Naive thymus-derived CD8-positive, alpha-beta T cell (primary cell): ENCODE data around the gene PAPOLA. TPM values are rescaled to one million over a fixed set of nuclear protein-coding genes. Genes with fewer than 3 reads are reported as not detected.

Experiments used
- ATAC-seq, 2 donors: fragments of 150-1000 bp; cut with Tn5 transposase in 1 of 2; sonication (Bioruptor Pico), chemical (Tn5 transposase) in 1 of 2; 1 replicate in 1 of 2; 2 replicates in 1 of 2; pipeline ENCODE4 v1.10.0; 2021; ENCODE audit warnings: mild to moderate bottlenecking in 2 of 2, moderate library complexity in 2 of 2
- POLR2A ChIA-PET: fragments of 350-600 bp; sonication (Branson Sonifier 250); formaldehyde crosslinking; loops from one replicate; lab custom pipeline; 2021; ENCODE audit warnings: antibody characterized with exemption; lab: Charles Lee
- DNase-seq, 10 donors: peaks; one replicate each; pipeline versions ENCODE4 v3.0.0 to v3.0.0-alpha.2; 2020 to 2022
- H3K27ac Mint-ChIP-seq, 10 donors: one replicate each; pipeline ENCODE4 v1.8.0; 2020 to 2022; ENCODE audit warnings: mild to moderate bottlenecking in 10 of 10, mixed read lengths in 10 of 10, moderate library complexity in 4 of 10, inconsistent platforms in 1 of 10
- H3K27me3 Mint-ChIP-seq, 5 donors: one replicate each; pipeline ENCODE4 v1.8.0; 2021 to 2022; ENCODE audit warnings: mixed read lengths in 5 of 5
- H3K36me3 Mint-ChIP-seq, 3 donors: one replicate each; pipeline ENCODE4 v1.8.0; 2020 to 2022; ENCODE audit warnings: mixed read lengths in 3 of 3, mild to moderate bottlenecking in 2 of 3, inconsistent platforms in 1 of 3
- H3K4me1 Mint-ChIP-seq, 4 donors: one replicate each; pipeline ENCODE4 v1.8.0; 2021 to 2022; ENCODE audit warnings: mixed read lengths in 4 of 4
- H3K4me3 Mint-ChIP-seq, 10 donors: one replicate each; pipeline ENCODE4 v1.8.0; 2020 to 2022; ENCODE audit warnings: mild to moderate bottlenecking in 10 of 10, mixed read lengths in 10 of 10, moderate library complexity in 6 of 10, inconsistent platforms in 1 of 10
- H3K9me3 Mint-ChIP-seq, 9 donors: one replicate each; pipeline ENCODE4 v1.8.0; 2020 to 2022; ENCODE audit warnings: mixed read lengths in 9 of 9, mild to moderate bottlenecking in 3 of 9, inconsistent platforms in 1 of 9, moderate library complexity in 1 of 9
- polyA plus RNA-seq, 3 donors: library from polyadenylated mRNA; unstranded; fragments of 300-500 nt; fragmentation: Illumina TruSeq; gene quantifications; one replicate each; pipeline ENCODE4 v1.2.3, GENCODE V29; 2021
- total RNA-seq, 8 experiments: library from RNA in 2 of 8; stranded (reverse) in 2 of 8; gene quantifications; one replicate each; pipeline ENCODE4 v1.2.3 and lab custom pipeline; 2021 to 2026

Gene PAPOLA
- total and polyA plus RNA-seq, 5 experiments from 2014 or later = 63.3 to 289 (median 79.4) TPM

GRCh38 chr14:96481731-96482314, 20.4 kb upstream of the PAPOLA start:
- POLR2A ChIA-PET = no interaction called here
- H3K27me3 Mint-ChIP-seq = peaks cover 0 to 9% (median 4%) of the 10 kb centered on the region in 5 donors

GRCh38 chr14:96482986-96483385, 19.2 kb upstream of the PAPOLA start:
- Mint-ChIP-seq H3K4me1 (peaks cover 0 to 8% (median 0%) of the 10 kb centered on the region in 4 donors), H3K4me3 (no peak overlapping the region), H3K9me3 (no peaks in the 10 kb centered on the region), H3K27me3 (peaks cover 0 to 9% (median 4%) of the 10 kb centered on the region in 5 donors), H3K27ac (no peak overlapping the region), H3K36me3 (no peaks in the 10 kb centered on the region)
- POLR2A ChIA-PET = no interaction called here
- ATAC-seq = no peak
- DNase-seq = no peak

More at GRCh38 chr14:96481731-96482314, 20.4 kb upstream of the PAPOLA start:
- H3K36me3 Mint-ChIP-seq = no peaks in the 10 kb centered on the region
- H3K27ac Mint-ChIP-seq = no peak overlapping the region
- DNase-seq (no peak), ATAC-seq (no peak)
- H3K4me1 Mint-ChIP-seq = peaks cover 0 to 8% (median 0%) of the 10 kb centered on the region in 4 donors
- H3K4me3 Mint-ChIP-seq = no peak overlapping the region
- no peaks in the 10 kb centered on the region for H3K9me3 Mint-ChIP-seq

- ATAC-seq = no peak
- H3K27ac Mint-ChIP-seq = no peak overlapping the region
These were observed 17.8 kb upstream of the PAPOLA start for GRCh38 chr14:96484399-96484798.

GRCh38 chr14:96486705-96487104, 15.5 kb upstream of the PAPOLA start:
- no peaks in the 10 kb centered on the region for H3K36me3 Mint-ChIP-seq
- H3K27me3 Mint-ChIP-seq = peaks cover 4 to 18% (median 10%) of the 10 kb centered on the region in 5 donors
- POLR2A ChIA-PET = no interaction called here
- no peak overlapping the region for H3K4me3 Mint-ChIP-seq
- ATAC-seq (no peak), DNase-seq (no peak)
- H3K27ac Mint-ChIP-seq = no peak overlapping the region
- H3K4me1 Mint-ChIP-seq = peaks cover 0 to 15% (median 0%) of the 10 kb centered on the region in 4 donors
- no peaks in the 10 kb centered on the region for H3K9me3 Mint-ChIP-seq

More at GRCh38 chr14:96484399-96484798, 17.8 kb upstream of the PAPOLA start:
- peaks cover 4 to 12% (median 5%) of the 10 kb centered on the region in 5 donors for H3K27me3 Mint-ChIP-seq
- H3K4me3 Mint-ChIP-seq = no peak overlapping the region
- no peaks in the 10 kb centered on the region for H3K9me3 Mint-ChIP-seq
- H3K36me3 Mint-ChIP-seq = no peaks in the 10 kb centered on the region
- no peak for DNase-seq
- peaks cover 0 to 8% (median 0%) of the 10 kb centered on the region in 4 donors for H3K4me1 Mint-ChIP-seq
- POLR2A ChIA-PET = no interaction called here

- no peak overlapping the region for H3K4me3 Mint-ChIP-seq
- H3K27ac Mint-ChIP-seq = no peak overlapping the region
- DNase-seq (no peak), ATAC-seq (no peak)
- no peaks in the 10 kb centered on the region for H3K9me3 Mint-ChIP-seq
- POLR2A ChIA-PET = no interaction called here
- H3K27me3 Mint-ChIP-seq = peaks cover 6 to 16% (median 11%) of the 10 kb centered on the region in 5 donors
- no peaks in the 10 kb centered on the region for H3K36me3 Mint-ChIP-seq
- H3K4me1 Mint-ChIP-seq = peaks cover 4 to 34% (median 5%) of the 10 kb centered on the region in 4 donors
These were observed 12.9 kb upstream of the PAPOLA start for GRCh38 chr14:96489327-96489726.

GRCh38 chr14:96493178-96493577, 9.0 kb upstream of the PAPOLA start:
- POLR2A ChIA-PET = no interaction called here
- no peaks in the 10 kb centered on the region for H3K9me3 Mint-ChIP-seq
- peaks cover 5 to 39% (median 6%) of the 10 kb centered on the region in 4 donors for H3K4me1 Mint-ChIP-seq
- ATAC-seq (no peak), DNase-seq (no peak)
- H3K27ac Mint-ChIP-seq = peak overlapping the region in 1 of 10 donors; percentile 27
- peaks cover 15 to 31% (median 19%) of the 10 kb centered on the region in 5 donors for H3K27me3 Mint-ChIP-seq
- peak overlapping the region in 1 of 10 donors; percentile 36 for H3K4me3 Mint-ChIP-seq
- no peaks in the 10 kb centered on the region for H3K36me3 Mint-ChIP-seq

GRCh38 chr14:96494331-96494730, 7.9 kb upstream of the PAPOLA start:
- Mint-ChIP-seq H3K4me3 (peak overlapping the region in 1 of 10 donors; percentile 37), H3K36me3 (no peaks in the 10 kb centered on the region), H3K27me3 (peaks cover 17 to 27% (median 19%) of the 10 kb centered on the region in 5 donors), H3K4me1 (peaks cover 5 to 39% (median 6%) of the 10 kb centered on the region in 4 donors), H3K9me3 (no peaks in the 10 kb centered on the region), H3K27ac (peak overlapping the region in 1 of 10 donors; percentile 20)
- POLR2A ChIA-PET = no interaction called here
- DNase-seq (no peak), ATAC-seq (no peak)

GRCh38 chr14:96497087-96497486, 5.1 kb upstream of the PAPOLA start:
- no peak for DNase-seq
- POLR2A ChIA-PET = no interaction called here
- no peak for ATAC-seq
- H3K9me3 Mint-ChIP-seq = no peaks in the 10 kb centered on the region
- peaks cover 6 to 40% (median 15%) of the 10 kb centered on the region in 4 donors for H3K4me1 Mint-ChIP-seq
- no peak overlapping the region for H3K4me3 Mint-ChIP-seq
- peaks cover 10 to 24% (median 14%) of the 10 kb centered on the region in 5 donors for H3K27me3 Mint-ChIP-seq
- peak overlapping the region in 1 of 10 donors; percentile 52 for H3K27ac Mint-ChIP-seq
- H3K36me3 Mint-ChIP-seq = no peaks in the 10 kb centered on the region

GRCh38 chr14:96497586-96497985, 4.6 kb upstream of the PAPOLA start:
- Mint-ChIP-seq H3K4me1 (peaks cover 8 to 35% (median 16%) of the 10 kb centered on the region in 4 donors), H3K9me3 (no peaks in the 10 kb centered on the region), H3K27ac (no peak overlapping the region), H3K4me3 (no peak overlapping the region), H3K27me3 (peaks cover 10 to 24% (median 14%) of the 10 kb centered on the region in 5 donors), H3K36me3 (no peaks in the 10 kb centered on the region)
- DNase-seq = no peak
- POLR2A ChIA-PET = no interaction called here
- no peak for ATAC-seq

- H3K27ac Mint-ChIP-seq = peak overlapping the region; percentile 86 to 99 (median 99)
- H3K36me3 Mint-ChIP-seq = peaks cover 3 to 15% (median 7%) of the 10 kb centered on the region in 3 donors
- peak overlapping the region; percentile 87 to 100 (median 98) for H3K4me3 Mint-ChIP-seq
- H3K9me3 Mint-ChIP-seq = no peaks in the 10 kb centered on the region
- POLR2A ChIA-PET = no interaction called here
- peaks cover 0 to 8% (median 3%) of the 10 kb centered on the region in 5 donors for H3K27me3 Mint-ChIP-seq
- DNase-seq (no peak), ATAC-seq (no peak)
- H3K4me1 Mint-ChIP-seq = peaks cover 30 to 48% (median 43%) of the 10 kb centered on the region in 4 donors
These were observed 904 bp upstream of the PAPOLA start for GRCh38 chr14:96501217-96501739.

GRCh38 chr14:96502621-96503305, 581 bp downstream of the PAPOLA start:
- no peaks in the 10 kb centered on the region for H3K9me3 Mint-ChIP-seq
- DNase-seq = peak in 3 of 10 donors; percentile 5 to 25 (median 9)

GRCh38 chr14:96503306-96503679, 1.1 kb downstream of the PAPOLA start:
- DNase-seq (no peak), ATAC-seq (no peak)
- peaks cover 0 to 4% (median 1%) of the 10 kb centered on the region in 5 donors for H3K27me3 Mint-ChIP-seq
- peak overlapping the region; percentile 97 to 99 (median 99) for H3K27ac Mint-ChIP-seq
- H3K4me1 Mint-ChIP-seq = peaks cover 33 to 58% (median 56%) of the 10 kb centered on the region in 4 donors
- H3K9me3 Mint-ChIP-seq = no peaks in the 10 kb centered on the region
- H3K36me3 Mint-ChIP-seq = peaks cover 3 to 16% (median 7%) of the 10 kb centered on the region in 3 donors
- POLR2A ChIA-PET = interaction anchor here (0.8 kb wide), 1 partner anchor 10 kb away, joined by 3 read pairs; no protein-coding TSS in a partner anchor
- peak overlapping the region; percentile 87 to 100 (median 98) for H3K4me3 Mint-ChIP-seq

More at GRCh38 chr14:96502621-96503305, 581 bp downstream of the PAPOLA start:
- Mint-ChIP-seq H3K4me3 (peak overlapping the region; percentile 87 to 100 (median 98)), H3K27me3 (peaks cover 0 to 8% (median 3%) of the 10 kb centered on the region in 5 donors), H3K4me1 (peaks cover 30 to 53% (median 50%) of the 10 kb centered on the region in 4 donors), H3K36me3 (peaks cover 3 to 16% (median 7%) of the 10 kb centered on the region in 3 donors), H3K27ac (peak overlapping the region; percentile 97 to 99 (median 99))
- peak; percentile 35 to 38 for ATAC-seq
- POLR2A ChIA-PET = interaction anchor here (0.8 kb wide), 1 partner anchor 10 kb away, joined by 3 read pairs; no protein-coding TSS in a partner anchor
